SK-N-MC (cell line): ENCODE measurements around the gene SKP2.
A peak's percentile ranks its signal among the peaks of the same experiment; 100 is the strongest.
"Not testable (repeated sequence)": the region's sequence is repeated elsewhere in the genome, so short reads cannot be mapped to it uniquely, and the experiment has no call there.

Experiments
- DNase-seq: peaks from one replicate; pipeline ENCODE4 v3.0.0-alpha.2; 2011; ENCODE audit warnings: low read depth, low spot score
- H3K27ac ChIP-seq: fragments of 200-600 bp; sonication (generic); 2 replicates; pipeline ENCODE4 v1.5.1; 2016; ENCODE audit warnings: mixed run types
- H3K36me3 ChIP-seq: fragments of 200-600 bp; sonication (generic); 2 replicates; pipeline ENCODE4 v1.6.1; 2017; ENCODE audit warnings: antibody characterized with exemption, low read length, mixed read lengths; ENCODE audit not compliant: insufficient read depth
- H3K4me3 ChIP-seq: fragments of 200-600 bp; sonication (generic); 2 replicates; pipeline ENCODE4 v1.5.1; 2016
- H3K9ac ChIP-seq: fragments of 200-600 bp; sonication (generic); 2 replicates; pipeline ENCODE4 v1.8.0; 2017; ENCODE audit warnings: mixed run types, mixed read lengths; ENCODE audit not compliant: insufficient read length
- H3K9me3 ChIP-seq: fragments of 200-600 bp; sonication (generic); 2 replicates; pipeline ENCODE4 v1.6.1; 2017; ENCODE audit warnings: low read depth, mild to moderate bottlenecking, antibody characterized with exemption, low read length, moderate library complexity, mixed read lengths
- EZH2 ChIP-seq: fragments of 200-600 bp; sonication (generic); IDR thresholded peaks from one replicate; pipeline ENCODE4 v1.6.1; 2017; ENCODE audit warnings: antibody characterized with exemption
- FOXP2 ChIP-seq: optimal IDR thresholded peaks from 2 replicates; pipeline ENCODE3; 2011; ENCODE audit warnings: mild to moderate bottlenecking, moderate library complexity; ENCODE audit not compliant: insufficient read depth; ENCODE audit errors: extremely low read length, control extremely low read depth
- POLR2AphosphoS5 ChIP-seq: IDR thresholded peaks from 2 replicates; pipeline ENCODE4 v1.6.1; 2012; ENCODE audit warnings: mild to moderate bottlenecking, low read depth, low read length, borderline replicate concordance

SKP2 gene

GRCh38 chr5:36151434-36152323 lies at the start of gene SKP2, which contains the start of gene LMBRD2:
Gene SKP2, plus strand, starts transcription at chr5:36152111. Its CDS starts 152 bp downstream, at chr5:36152263.
Gene LMBRD2, minus strand, starts transcription at chr5:36151887. Its CDS starts 8,538 bp downstream, at chr5:36143349.
- Histone ChIP-seq H3K9me3 (no peaks in the 10 kb centered on the region), H3K27ac (peak within 1 kb of the TSS; percentile 29; the same call in 1 of the 2 replicates), H3K4me3 (peak within 1 kb of the TSS; percentile 96), H3K9ac (peak within 1 kb of the TSS; percentile 96), H3K36me3 (peaks cover 41% of the 10 kb centered on the region)
- no peak for TF ChIP-seq EZH2
- peak; percentile 74 for TF ChIP-seq FOXP2
- TF ChIP-seq POLR2AphosphoS5, result peak; percentile 94
- DNase-seq, result peak; percentile 88

GRCh38 chr5:36105819-36106218 lies 46.1 kb upstream of the SKP2 start:
- no peak for DNase-seq
- no peak overlapping the region for H3K4me3 ChIP-seq
- TF ChIP-seq FOXP2 (no peak), EZH2 (no peak), POLR2AphosphoS5 (no peak)
- no peak overlapping the region for H3K9ac ChIP-seq
- H3K27ac ChIP-seq, result no peak overlapping the region
- H3K9me3 ChIP-seq, result no peaks in the 10 kb centered on the region
- peaks cover 18% of the 10 kb centered on the region for H3K36me3 ChIP-seq

GRCh38 chr5:36108758-36109460 lies 43.0 kb upstream of the SKP2 start:
- no peaks in the 10 kb centered on the region for H3K9me3 ChIP-seq
- peaks cover 25% of the 10 kb centered on the region for H3K36me3 ChIP-seq
- DNase-seq, result no peak
- H3K9ac ChIP-seq, result no peak overlapping the region
- TF ChIP-seq EZH2, result no peak
- TF ChIP-seq FOXP2, result no peak
- no peak for TF ChIP-seq POLR2AphosphoS5
- H3K4me3 ChIP-seq, result no peak overlapping the region
- H3K27ac ChIP-seq, result no peak overlapping the region

- Histone ChIP-seq H3K4me3 (no peak overlapping the region), H3K36me3 (peaks cover 25% of the 10 kb centered on the region), H3K9ac (no peak overlapping the region), H3K9me3 (no peaks in the 10 kb centered on the region), H3K27ac (no peak overlapping the region)
- DNase-seq, result no peak
- TF ChIP-seq POLR2AphosphoS5 (no peak), EZH2 (no peak), FOXP2 (no peak)
These were observed 40.7 kb upstream of the SKP2 start for GRCh38 chr5:36111238-36111637.

- peaks cover 4% of the 10 kb centered on the region; the same call in 1 of the 2 replicates for H3K36me3 ChIP-seq
- no peak overlapping the region for H3K4me3 ChIP-seq
- H3K27ac ChIP-seq, result no peak overlapping the region
- no peak for DNase-seq
- H3K9ac ChIP-seq, result no peak overlapping the region
- H3K9me3 ChIP-seq, result no peaks in the 10 kb centered on the region
- TF ChIP-seq EZH2 (no peak), POLR2AphosphoS5 (no peak), FOXP2 (no peak)
These were observed 26.0 kb upstream of the SKP2 start for GRCh38 chr5:36125868-36126267.

GRCh38 chr5:36128795-36129194 lies 23.1 kb upstream of the SKP2 start:
- Histone ChIP-seq H3K9ac (no peak overlapping the region), H3K4me3 (no peak overlapping the region)
- TF ChIP-seq POLR2AphosphoS5, result no peak
- no peak for TF ChIP-seq FOXP2
- no peak for TF ChIP-seq EZH2

GRCh38 chr5:36129666-36130065 lies 22.2 kb upstream of the SKP2 start:
- not testable (repeated sequence) for DNase-seq, H3K36me3 ChIP-seq, H3K9ac ChIP-seq, H3K4me3 ChIP-seq, H3K9me3 ChIP-seq, H3K27ac ChIP-seq

More at GRCh38 chr5:36128795-36129194, 23.1 kb upstream of the SKP2 start:
- Histone ChIP-seq H3K36me3 (peaks cover 4% of the 10 kb centered on the region; the same call in 1 of the 2 replicates), H3K27ac (no peak overlapping the region), H3K9me3 (no peaks in the 10 kb centered on the region; the same call in 1 of the 2 replicates)
- DNase-seq, result no peak

- not testable (repeated sequence) for H3K36me3 ChIP-seq, H3K4me3 ChIP-seq, H3K9ac ChIP-seq, H3K27ac ChIP-seq, DNase-seq, H3K9me3 ChIP-seq
These were observed 18.9 kb upstream of the SKP2 start for GRCh38 chr5:36133009-36133408.
